GM21367 (cell line): ENCODE results near the gene MCRIP2.

Source experiments
- ATAC-seq: cut with Tn5 transposase; IDR thresholded peaks from one replicate; pipeline ENCODE4 v1.9.1; 2021; ENCODE audit not compliant: unreplicated experiment

The MCRIP2 gene

DNA sequence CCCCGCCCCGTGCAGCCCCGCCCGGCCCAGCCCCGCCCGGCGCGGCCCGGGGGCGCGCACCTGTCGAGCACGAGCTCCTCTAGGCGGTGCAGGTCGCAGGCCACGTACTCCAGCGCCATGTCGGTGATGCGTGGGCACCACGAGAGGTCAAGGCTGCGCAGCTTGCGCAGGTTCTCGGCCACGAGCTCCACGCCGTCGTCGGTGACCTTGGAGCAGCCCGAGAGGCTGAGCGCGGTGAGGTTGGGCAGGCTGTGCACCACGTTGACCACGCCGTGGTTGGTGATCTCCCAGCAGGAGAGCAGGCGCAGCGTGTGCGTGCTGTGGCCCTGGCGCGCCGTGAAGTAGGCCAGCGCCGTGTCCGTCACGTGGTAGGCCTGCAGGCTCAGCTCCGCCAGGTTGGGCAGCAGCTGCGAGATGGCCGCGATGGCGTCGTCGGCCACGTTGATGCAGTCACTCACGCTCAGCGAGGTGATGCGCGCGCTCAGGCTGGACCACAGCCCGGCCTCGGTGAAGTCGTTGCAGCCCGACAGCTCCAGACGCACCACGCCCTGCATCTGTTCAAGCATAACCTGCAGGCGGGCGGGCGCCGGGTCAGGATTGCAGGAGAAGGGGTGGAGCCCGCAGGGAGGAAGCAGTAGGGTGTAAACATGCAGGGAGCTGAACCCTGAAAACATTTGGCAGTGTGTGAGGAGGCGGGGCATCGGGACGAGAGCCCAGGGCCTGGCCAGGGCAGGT is 53.9 kb downstream of the MCRIP2 start:
- ATAC-seq, result no peak
